Measurements from ENCODE around the gene FILIP1L.
"Not testable (repeated sequence)": the region's sequence is repeated elsewhere in the genome, so short reads cannot be mapped to it uniquely, and the experiment has no call there.

GRCh38 chr3:100096286-100096685 lies 18.0 kb downstream of the FILIP1L start:
- TF ChIP-seq, protein P1, sequence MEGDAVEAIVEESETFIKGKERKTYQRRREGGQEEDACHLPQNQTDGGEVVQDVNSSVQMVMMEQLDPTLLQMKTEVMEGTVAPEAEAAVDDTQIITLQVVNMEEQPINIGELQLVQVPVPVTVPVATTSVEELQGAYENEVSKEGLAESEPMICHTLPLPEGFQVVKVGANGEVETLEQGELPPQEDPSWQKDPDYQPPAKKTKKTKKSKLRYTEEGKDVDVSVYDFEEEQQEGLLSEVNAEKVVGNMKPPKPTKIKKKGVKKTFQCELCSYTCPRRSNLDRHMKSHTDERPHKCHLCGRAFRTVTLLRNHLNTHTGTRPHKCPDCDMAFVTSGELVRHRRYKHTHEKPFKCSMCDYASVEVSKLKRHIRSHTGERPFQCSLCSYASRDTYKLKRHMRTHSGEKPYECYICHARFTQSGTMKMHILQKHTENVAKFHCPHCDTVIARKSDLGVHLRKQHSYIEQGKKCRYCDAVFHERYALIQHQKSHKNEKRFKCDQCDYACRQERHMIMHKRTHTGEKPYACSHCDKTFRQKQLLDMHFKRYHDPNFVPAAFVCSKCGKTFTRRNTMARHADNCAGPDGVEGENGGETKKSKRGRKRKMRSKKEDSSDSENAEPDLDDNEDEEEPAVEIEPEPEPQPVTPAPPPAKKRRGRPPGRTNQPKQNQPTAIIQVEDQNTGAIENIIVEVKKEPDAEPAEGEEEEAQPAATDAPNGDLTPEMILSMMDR (IDR thresholded peaks at IDR 0.05), result not testable (repeated sequence)
- TF ChIP-seq EZH2 (IDR thresholded peaks at IDR 0.05; ENCODE audit: borderline replicate concordance, insufficient read depth, low read depth, low read length, poor library complexity, severe bottlenecking), result not testable (repeated sequence)

Data from B cell (primary cell).